ENCODE measurements around the gene GPR151. TPM values are rescaled to one million over a fixed set of nuclear protein-coding genes. Genes with fewer than 3 reads are reported as not detected.

GPR151 gene
- total RNA-seq, 1 donor from 2014 or later, result not detected

- DNase-seq (ENCODE audit: low spot score), result no peak
- TF ChIP-seq CTCF (IDR thresholded peaks at IDR 0.05), result no peak
- Mint-ChIP-seq H3K36me3 (ENCODE audit: low read depth) (peaks cover 42% of the 10 kb centered on the region), H3K4me3 (ENCODE audit: unreplicated experiment) (no peak overlapping the region), H3K27ac (ENCODE audit: unreplicated experiment) (no peak overlapping the region), H3K27me3 (ENCODE audit: low read depth) (no peaks in the 10 kb centered on the region), H3K9me3 (ENCODE audit: low read depth) (no peaks in the 10 kb centered on the region), H3K4me1 (ENCODE audit: low read depth) (no peaks in the 10 kb centered on the region)
Measured at GRCh38 chr5:146510559-146511125, 5.3 kb downstream of the GPR151 start.

- H3K4me1 Mint-ChIP-seq (ENCODE audit: low read depth), result no peaks in the 10 kb centered on the region
- no peaks in the 10 kb centered on the region for H3K27me3 Mint-ChIP-seq (ENCODE audit: low read depth)
- no peak overlapping the region for H3K4me3 Mint-ChIP-seq (ENCODE audit: unreplicated experiment)
- H3K27ac Mint-ChIP-seq (ENCODE audit: unreplicated experiment), result no peak overlapping the region
- no peak for DNase-seq (ENCODE audit: low spot score)
- H3K36me3 Mint-ChIP-seq (ENCODE audit: low read depth), result peaks cover 53% of the 10 kb centered on the region
- no peaks in the 10 kb centered on the region for H3K9me3 Mint-ChIP-seq (ENCODE audit: low read depth)
- TF ChIP-seq CTCF (IDR thresholded peaks at IDR 0.05), result no peak
Measured at GRCh38 chr5:146507428-146507827, 8.6 kb downstream of the GPR151 start.

- H3K4me1 Mint-ChIP-seq (ENCODE audit: low read depth), result peaks cover 6% of the 10 kb centered on the region
- H3K4me3 Mint-ChIP-seq (ENCODE audit: unreplicated experiment), result no peak overlapping the region
- DNase-seq (ENCODE audit: low spot score), result no peak
- H3K36me3 Mint-ChIP-seq (ENCODE audit: low read depth), result peaks cover 21% of the 10 kb centered on the region
- H3K27me3 Mint-ChIP-seq (ENCODE audit: low read depth), result no peaks in the 10 kb centered on the region
- no peaks in the 10 kb centered on the region for H3K9me3 Mint-ChIP-seq (ENCODE audit: low read depth)
- no peak overlapping the region for H3K27ac Mint-ChIP-seq (ENCODE audit: unreplicated experiment)
- TF ChIP-seq CTCF (IDR thresholded peaks at IDR 0.05), result no peak
Measured at GRCh38 chr5:146499680-146500079, 16.3 kb downstream of the GPR151 start.

- H3K27me3 Mint-ChIP-seq (ENCODE audit: low read depth), result no peaks in the 10 kb centered on the region
- no peak overlapping the region for H3K4me3 Mint-ChIP-seq (ENCODE audit: unreplicated experiment)
- H3K36me3 Mint-ChIP-seq (ENCODE audit: low read depth), result peaks cover 10% of the 10 kb centered on the region
- H3K4me1 Mint-ChIP-seq (ENCODE audit: low read depth), result peaks cover 32% of the 10 kb centered on the region
- no peak for TF ChIP-seq CTCF (IDR thresholded peaks at IDR 0.05)
- DNase-seq (ENCODE audit: low spot score), result no peak
- H3K9me3 Mint-ChIP-seq (ENCODE audit: low read depth), result no peaks in the 10 kb centered on the region
- H3K27ac Mint-ChIP-seq (ENCODE audit: unreplicated experiment), result peak overlapping the region; percentile 6
Measured at GRCh38 chr5:146494656-146495055, 21.3 kb downstream of the GPR151 start.

GRCh38 chr5:146490089-146490843 is 25.7 kb downstream of the GPR151 start:
- Mint-ChIP-seq H3K9me3 (ENCODE audit: low read depth) (peaks cover 4% of the 10 kb centered on the region), H3K27ac (ENCODE audit: unreplicated experiment) (peak overlapping the region; percentile 65), H3K36me3 (ENCODE audit: low read depth) (peaks cover 14% of the 10 kb centered on the region), H3K27me3 (ENCODE audit: low read depth) (no peaks in the 10 kb centered on the region), H3K4me3 (ENCODE audit: unreplicated experiment) (no peak overlapping the region), H3K4me1 (ENCODE audit: low read depth) (peaks cover 44% of the 10 kb centered on the region)
- TF ChIP-seq CTCF (IDR thresholded peaks at IDR 0.05), result no peak
- no peak for DNase-seq (ENCODE audit: low spot score)
